Skin epidermis (tissue), 12 donors: ENCODE results near the gene FIBIN.

ENCODE experiments used
- H3K27ac ChIP-seq, 21 experiments: fragments of 200-600 bp; sonication (generic) in 11 of 21; one replicate each; pipeline ENCODE4 v1.5.0; 2020; ENCODE audit warnings: mild to moderate bottlenecking in 3 of 21, inconsistent platforms in 2 of 21, moderate library complexity in 2 of 21
- H3K4me3 ChIP-seq, 7 experiments: fragments of 200-600 bp; sonication (generic) in 2 of 7; one replicate each; pipeline ENCODE4 v1.5.0; 2020; ENCODE audit warnings: inconsistent platforms in 2 of 7, mild to moderate bottlenecking in 2 of 7, moderate library complexity in 1 of 7

Gene FIBIN

DNA sequence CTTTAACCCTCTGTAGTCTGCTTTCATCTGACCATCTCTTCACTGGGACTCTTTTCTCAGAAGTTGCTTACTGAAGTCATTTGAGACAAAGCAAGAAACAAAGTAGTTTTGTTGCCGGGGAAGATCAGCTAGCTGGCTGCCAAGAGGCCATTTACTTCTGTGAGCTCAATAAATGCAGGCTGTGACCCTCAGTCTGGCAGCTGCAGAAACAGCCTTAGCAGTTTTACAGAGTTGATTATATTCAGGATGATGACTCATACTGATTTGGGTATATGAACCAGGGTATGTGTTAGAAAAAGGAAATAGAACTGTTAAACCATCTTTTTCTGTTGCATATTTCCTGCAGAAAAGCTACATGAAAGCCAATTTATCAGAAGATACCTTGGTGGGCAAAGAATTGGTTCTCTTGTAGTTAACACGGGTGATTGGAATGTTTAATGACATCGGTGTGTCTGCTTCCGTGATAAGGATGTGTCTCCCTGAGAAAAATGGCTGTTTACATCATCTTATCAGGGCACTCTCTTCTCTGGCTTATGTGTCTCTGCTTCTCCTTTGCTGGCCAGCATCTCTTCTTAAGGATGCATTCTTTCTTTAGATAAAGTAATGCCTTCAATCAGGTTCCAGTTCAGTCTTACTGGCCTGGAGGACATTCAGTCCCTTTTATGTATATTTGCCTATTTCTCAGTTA lies 18.5 kb downstream of the FIBIN start:
- no peak overlapping the region for H3K4me3 ChIP-seq
- peak overlapping the region in 1 of 21 experiments; percentile 31 for H3K27ac ChIP-seq

DNA sequence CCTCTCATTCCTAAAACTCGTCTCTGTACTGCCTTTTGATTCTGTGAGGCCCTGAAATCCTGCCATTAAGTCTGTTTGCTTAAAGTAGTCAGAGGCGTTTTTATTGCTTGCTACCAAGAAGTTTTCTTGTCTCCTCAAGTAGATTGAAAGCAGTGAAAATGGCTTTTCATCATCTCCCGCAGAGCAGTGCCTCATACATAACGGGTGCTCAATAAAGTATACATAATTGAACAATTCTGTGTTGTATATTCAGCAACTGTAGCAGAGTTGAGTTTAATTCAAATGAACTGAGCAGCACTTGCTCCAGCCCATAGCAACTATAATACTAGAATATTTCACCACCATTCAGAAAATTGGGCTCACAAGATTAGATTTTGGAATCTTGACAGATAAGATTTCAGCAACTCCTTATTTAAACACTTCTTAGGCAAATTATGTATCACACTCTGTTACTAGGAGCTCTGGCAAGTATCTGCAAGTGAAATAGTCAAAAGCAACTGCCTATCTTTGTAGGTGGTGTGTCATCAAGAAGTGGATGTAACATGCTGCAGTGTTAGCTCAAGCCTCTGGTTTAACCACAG lies 20.0 kb downstream of the FIBIN start:
- no peak overlapping the region for H3K27ac ChIP-seq
- no peak overlapping the region for H3K4me3 ChIP-seq

DNA sequence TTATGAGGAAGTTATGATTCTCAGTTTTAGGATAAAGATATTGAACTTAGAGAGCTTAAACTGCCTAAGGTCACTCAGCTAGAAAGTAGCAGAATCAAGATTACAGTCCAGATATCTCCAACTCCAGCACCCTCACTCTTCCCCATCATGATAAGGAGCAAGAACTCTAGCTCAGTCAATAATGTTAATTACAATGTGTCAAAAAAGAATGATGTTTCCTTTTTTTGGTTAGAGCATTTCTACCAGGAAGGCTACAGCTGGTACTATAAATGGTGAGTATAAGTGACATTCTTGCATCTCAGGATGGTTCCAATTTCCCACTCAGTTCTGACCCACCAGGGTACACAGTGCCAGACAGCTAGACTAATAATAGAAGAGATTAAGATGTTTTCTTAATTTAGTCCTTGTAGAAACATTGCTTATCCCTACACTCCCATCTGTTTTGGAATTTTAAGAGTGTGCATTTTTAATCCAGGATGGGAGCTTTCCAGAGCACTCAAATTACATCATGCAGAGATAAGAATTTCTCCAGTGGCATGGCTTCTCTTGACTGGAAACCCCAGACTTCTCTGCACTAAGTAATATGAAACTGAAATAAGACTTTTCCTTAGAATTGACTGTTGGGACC lies 25.1 kb downstream of the FIBIN start:
- H3K27ac ChIP-seq: no peak overlapping the region
- H3K4me3 ChIP-seq: no peak overlapping the region

DNA sequence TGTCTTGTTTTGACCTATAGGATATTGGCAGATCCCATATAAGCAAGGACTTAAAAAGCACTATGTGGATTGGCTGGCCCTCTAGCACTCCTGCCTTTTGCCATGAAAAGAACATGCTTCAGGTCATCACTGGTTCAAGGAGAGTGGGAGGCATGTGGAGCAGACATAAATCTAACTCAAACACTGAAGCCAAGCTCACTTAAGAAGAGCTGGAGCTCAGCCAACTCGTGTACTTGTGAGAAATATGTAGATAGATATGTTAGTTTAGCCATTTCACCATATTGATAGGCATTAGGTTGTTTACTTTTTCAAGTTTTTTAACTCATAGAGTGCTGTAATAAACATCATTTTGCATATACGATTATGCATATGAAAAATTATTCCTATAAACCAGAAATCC lies 26.8 kb downstream of the FIBIN start:
- Histone ChIP-seq H3K4me3 (no peak overlapping the region), H3K27ac (no peak overlapping the region)

DNA sequence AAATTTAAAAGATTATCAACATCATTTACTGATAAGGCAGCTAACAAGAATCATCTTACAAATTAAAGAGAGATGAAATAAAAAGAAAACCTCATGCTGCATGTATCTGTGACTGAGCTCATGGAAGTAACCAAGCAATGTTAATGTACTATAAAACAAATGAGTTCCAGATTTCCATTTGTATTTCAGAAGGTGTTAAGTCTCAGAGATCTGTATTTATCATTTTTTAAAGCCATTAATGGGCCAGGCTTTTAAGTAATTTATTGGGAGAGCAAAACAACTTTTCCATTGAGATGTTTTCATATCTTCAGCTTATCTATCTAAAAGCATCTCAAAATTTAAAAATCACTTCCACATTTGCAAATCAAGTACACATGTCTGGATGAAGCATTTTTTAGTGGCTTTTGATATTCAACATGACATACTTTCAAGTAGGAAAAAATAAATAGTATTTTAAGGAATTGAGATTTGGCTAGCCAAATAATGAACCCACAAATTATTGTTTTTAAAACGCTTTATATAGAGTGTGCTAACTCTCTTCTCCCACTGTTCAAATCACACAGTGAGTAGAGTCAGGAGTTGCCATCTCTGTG lies 28.8 kb downstream of the FIBIN start:
- H3K27ac ChIP-seq: no peak overlapping the region
- no peak overlapping the region for H3K4me3 ChIP-seq

DNA sequence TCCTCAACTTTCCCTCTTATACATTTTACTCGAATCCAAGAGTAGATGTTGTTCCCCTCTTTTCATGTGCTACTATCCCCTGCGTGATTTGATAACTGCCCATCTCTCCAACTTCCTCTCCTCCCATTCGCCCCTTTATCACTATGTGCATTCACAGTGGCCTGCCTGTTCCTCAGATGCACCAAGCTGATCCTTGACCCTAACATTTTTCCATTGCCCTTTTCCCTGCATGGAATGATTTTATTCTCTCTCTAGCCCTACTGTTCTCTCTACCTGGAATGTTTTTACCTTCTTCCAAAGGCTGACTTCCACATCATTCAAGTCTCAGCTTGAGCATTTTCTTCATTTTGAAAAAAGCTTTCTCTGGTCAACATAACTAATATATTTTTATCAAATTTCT lies 31.0 kb downstream of the FIBIN start:
- H3K4me3 ChIP-seq: no peak overlapping the region
- H3K27ac ChIP-seq: no peak overlapping the region

DNA sequence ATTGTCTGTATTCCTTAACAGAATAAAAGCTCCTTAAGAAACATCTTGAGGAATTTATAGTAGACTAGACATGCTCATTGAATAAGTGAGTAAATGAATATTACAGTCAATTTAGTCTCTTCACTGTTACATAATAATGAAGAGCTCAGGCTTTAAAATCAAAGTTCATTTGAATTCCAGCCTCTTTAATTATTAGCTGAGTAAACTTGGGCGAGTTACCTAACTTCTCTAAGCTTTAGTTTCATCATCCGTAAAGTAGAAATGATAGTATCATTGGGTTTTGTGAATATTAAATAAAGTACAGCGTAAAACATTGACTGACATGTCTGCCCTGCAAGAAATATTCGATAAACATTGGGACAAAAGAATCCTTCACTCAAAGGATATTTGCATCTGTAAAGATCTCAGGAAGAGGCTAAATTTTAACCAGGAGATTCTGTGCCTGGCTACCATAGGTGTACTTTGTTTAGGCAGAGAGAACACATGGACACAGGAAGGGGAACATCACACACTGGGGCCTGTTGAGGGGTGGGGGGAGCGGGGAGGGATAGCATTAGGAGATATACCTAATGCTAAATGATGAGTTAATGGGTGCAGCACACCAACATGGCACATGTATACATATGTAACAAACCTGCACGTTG lies 31.5 kb downstream of the FIBIN start:
- no peak overlapping the region for H3K4me3 ChIP-seq
- no peak overlapping the region for H3K27ac ChIP-seq

DNA sequence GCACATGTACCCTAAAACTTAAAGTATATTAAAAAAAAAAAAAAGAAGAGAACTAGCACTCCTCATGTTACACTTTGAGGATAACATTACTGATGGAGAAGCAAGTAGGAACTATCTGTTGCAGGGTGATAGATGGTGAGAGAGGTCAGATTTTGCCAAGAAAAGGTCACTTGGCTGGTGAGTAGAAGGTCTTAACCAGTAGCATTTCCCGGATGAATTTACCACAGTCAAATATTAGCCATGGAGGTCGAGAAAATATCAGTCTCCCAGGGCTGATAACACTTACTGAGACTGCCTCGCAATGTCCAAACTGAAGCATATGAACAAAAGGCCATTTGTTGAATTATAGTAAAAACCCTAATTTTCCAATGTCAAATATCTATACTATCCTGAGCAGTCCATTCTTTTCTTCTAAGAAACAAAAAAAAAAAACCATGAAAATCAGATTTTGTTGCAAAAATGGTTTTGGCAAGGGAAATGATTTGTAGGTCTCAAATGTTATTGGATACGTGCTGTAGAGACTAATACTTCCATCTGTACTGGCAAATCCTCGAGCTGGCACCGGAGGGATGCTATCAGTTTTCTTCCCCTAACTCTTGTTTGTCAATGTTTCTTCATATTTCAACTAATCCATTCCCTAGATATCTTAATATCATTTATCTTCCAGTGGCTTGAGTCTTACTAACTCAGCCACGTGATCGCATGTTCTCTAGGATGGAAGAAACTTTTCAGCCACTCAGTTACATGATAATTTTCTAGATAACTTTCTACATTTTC lies 32.2 kb downstream of the FIBIN start:
- H3K27ac ChIP-seq: no peak overlapping the region

DNA sequence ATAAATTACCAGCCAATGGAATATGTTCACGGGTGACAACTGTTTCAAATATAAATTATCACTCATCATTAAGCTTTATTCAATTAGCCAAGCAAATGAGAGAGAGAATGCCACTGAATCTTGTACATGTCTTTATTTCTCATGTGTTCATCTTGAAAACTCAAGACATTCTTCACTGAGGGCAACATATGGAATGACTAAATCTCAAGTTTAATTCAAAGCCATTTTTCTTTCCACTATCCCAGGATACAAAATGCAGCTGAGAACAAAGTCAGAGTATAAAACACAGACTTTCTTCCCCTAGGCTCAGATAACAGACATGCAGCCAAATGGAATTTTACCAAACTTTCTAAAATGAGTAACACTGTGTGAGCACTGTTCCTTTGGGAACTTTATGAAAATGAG lies 34.7 kb downstream of the FIBIN start:
- no peak overlapping the region for H3K27ac ChIP-seq
- H3K4me3 ChIP-seq: no peak overlapping the region

More for the DNA sequence above, 32.2 kb downstream of the FIBIN start:
- H3K4me3 ChIP-seq: no peak overlapping the region

DNA sequence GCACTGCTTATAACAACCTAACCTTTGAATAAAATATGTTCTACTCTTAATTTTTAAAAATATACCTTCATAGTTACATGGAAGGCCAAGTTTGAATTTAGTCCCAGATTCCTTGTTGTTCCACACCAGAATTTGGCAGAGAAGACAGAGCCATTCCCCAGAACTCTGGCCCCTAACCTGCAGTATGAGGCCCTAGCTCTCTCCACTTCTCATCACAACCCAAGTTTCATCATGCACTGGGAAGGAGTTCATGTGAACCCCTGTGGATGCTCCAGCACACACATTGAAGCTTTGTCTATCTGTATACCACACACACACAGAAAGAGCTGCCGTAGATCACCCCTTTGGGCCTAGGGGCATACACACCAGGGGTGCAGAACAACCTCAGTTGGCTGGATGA lies 36.1 kb downstream of the FIBIN start:
- H3K27ac ChIP-seq: no peak overlapping the region

DNA sequence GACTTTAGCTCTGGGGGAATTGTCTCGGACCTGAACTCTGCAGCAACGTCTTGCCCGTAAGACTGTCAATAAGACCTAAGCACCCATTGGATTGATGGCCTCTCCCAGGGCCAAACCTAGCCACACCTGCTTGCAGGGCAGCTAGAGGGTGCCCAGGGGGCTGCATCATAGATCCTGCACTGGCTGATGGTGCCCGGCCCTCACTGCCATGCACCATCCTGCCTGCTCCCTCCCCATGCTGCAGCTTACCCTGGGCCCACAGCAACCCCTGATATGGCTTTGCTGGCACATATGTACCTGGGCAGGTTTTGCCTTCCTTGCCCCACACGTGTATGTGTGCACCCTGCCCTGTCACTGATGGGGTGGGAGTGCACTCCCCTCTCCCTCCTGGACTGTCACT lies 37.8 kb downstream of the FIBIN start:
- no peak overlapping the region for H3K4me3 ChIP-seq
- no peak overlapping the region for H3K27ac ChIP-seq

More for the DNA sequence above, 36.1 kb downstream of the FIBIN start:
- no peak overlapping the region for H3K4me3 ChIP-seq

DNA sequence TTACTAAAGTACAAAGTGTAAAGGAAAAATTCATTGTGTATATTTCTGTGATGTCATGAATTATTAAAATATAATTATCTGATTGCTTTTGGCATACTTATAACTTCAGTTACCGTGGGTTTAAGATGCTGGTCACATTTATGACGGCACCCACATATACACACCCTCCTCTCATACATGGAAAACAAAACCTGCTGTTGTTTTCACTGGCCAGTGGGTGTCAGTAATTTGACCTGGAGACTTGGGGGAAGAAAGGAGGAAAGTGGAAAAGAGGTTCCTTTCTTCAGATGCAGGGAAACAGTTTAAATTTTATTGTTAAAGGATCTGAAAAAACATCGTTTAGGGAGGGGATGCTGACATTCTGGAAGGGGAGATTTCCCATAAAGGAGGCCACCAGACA lies 46.0 kb downstream of the FIBIN start:
- Histone ChIP-seq H3K4me3 (no peak overlapping the region), H3K27ac (peak overlapping the region in 15 of 21 experiments; percentile 17 to 84 (median 48))

DNA sequence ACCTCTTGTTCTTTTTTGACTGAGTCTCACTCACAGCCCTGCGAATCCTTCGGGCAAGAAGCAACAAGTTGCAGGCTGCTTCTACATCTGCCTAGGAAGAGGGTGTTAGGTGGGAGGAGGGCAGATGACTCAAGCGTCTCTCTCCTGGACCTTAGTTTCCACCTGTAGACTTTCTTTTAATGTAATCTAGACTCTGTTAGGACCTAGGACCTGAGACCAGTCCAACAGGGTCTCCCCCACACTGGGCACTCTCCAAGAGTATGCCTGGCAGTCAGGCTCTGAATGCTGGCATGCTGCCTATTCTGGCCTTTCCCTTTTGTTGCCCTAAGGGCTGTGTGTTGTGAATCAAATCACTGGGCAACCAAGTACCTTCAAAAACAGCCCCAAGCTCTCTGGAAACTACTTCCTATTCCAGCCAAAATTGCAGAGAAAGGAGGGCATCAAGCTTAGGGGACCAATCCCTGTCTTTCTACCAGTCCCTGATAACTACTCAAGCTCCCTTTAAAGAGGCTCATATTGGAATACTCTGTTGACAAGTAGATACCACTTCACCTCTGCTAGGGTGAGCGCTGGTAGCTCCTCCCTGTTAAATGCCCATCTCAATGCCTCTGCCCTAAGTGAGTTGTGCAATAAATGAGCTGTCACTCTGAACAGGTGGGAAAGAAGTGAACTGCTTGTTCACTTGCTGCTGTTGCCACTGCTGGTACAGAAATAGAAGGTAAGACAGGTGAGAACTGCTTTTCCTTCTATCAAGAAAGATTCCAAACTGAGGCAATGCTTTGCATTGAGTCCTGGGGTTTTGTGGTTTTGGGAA lies 46.6 kb downstream of the FIBIN start, which contains the start of gene BBOX1:
Gene BBOX1, plus strand, starts transcription at position 514 of the 814 bp plus-strand sequence. CDS start 14,616 bp downstream, outside the sequence.
- peak within 1 kb of the TSS in 3 of 7 experiments; percentile 5 to 21 (median 16) for H3K4me3 ChIP-seq
- peak within 1 kb of the TSS in 17 of 21 experiments; percentile 17 to 84 (median 48) for H3K27ac ChIP-seq

DNA sequence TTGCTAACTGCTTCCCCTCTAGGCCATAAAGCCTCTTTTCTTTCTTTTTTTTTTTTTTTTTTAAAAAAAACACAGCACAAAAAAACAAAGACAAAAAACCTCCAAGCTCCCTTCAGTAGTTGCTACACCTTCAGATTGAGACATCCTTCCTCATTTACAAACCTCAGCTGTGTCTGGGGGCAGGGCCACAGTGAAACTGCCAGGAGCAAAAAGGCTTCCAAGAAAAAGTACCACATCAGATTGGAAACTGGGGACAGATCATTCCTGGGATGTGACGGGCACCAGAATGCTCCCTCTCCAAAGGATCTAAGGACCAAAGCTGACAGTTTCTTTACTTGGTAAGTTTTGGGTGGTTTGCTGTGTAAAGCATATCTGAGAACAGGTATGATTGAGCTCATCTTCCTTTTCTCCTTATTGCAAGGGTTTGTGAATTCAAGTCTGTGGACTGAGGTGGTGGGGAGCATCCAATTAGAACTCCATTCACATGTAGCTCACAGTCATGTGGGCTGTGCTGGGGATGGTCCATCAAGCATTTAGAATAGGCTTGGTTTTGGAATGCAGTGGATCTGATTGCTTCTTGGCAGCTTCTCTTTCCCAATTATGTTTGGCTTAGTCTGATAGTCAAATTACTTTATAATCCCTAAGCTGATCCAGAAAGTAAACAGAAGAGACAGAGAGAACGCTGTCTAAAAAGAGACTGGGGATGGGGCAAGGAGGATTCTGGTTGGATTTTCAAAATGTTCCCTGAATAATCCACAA lies 47.4 kb downstream of the FIBIN start:
- Histone ChIP-seq H3K27ac (peak overlapping the region in 14 of 21 experiments; percentile 4 to 84 (median 41)), H3K4me3 (peak overlapping the region in 3 of 7 experiments; percentile 5 to 21 (median 16))
